Tibial nerve (tissue), 4 donors: Measurements from ENCODE around the gene TSC22D1.

ENCODE experiments used
- CTCF ChIP-seq, 5 experiments: fragments of 200-600 bp in 3 of 5; fragments of 450-650 bp in 2 of 5; sonication (generic) in 3 of 5; IDR thresholded peaks; one replicate each; pipeline ENCODE4 v1.5.1; 2016 to 2019; ENCODE audit warnings: antibody characterized with exemption in 5 of 5, mild to moderate bottlenecking in 3 of 5, moderate library complexity in 2 of 5
- EP300 ChIP-seq, 2 donors: sonication (generic); formaldehyde crosslinking; IDR thresholded peaks; one replicate each; pipeline ENCODE4 v1.6.1; 2017; ENCODE audit warnings: antibody characterized with exemption in 2 of 2, mild to moderate bottlenecking in 1 of 2
- POLR2A ChIP-seq, 2 donors: fragments of 450-650 bp; IDR thresholded peaks; one replicate each; pipeline ENCODE4 v1.6.1; 2017; ENCODE audit warnings: antibody characterized with exemption in 2 of 2, mild to moderate bottlenecking in 2 of 2, moderate library complexity in 2 of 2

- TF ChIP-seq POLR2A (IDR thresholded peaks at IDR 0.05): no peak
- TF ChIP-seq CTCF (IDR thresholded peaks at IDR 0.05): no peak
- TF ChIP-seq EP300 (IDR thresholded peaks at IDR 0.05): no peak
These were observed 69.9 kb downstream of the TSC22D1 start for GRCh38 chr13:44506251-44506650.
